DOHH2 (cell line): ENCODE results near the gene CYB561A3.
"Not testable (repeated sequence)": the region's sequence is repeated elsewhere in the genome, so short reads cannot be mapped to it uniquely, and the experiment has no call there.

ENCODE experiments used
- H3F3A ChIP-seq: fragments of 200-600 bp; sonication (generic), shearing (Covaris generic); 2 replicates; pipeline ENCODE4 v1.6.0; 2016; ENCODE audit warnings: antibody characterized with exemption, mild to moderate bottlenecking; ENCODE audit not compliant: control insufficient read depth, insufficient read depth
- H3K27ac ChIP-seq: fragments of 200-600 bp; sonication (generic); 2 replicates; pipeline ENCODE4 v1.5.1; 2014; ENCODE audit warnings: low read depth, mild to moderate bottlenecking, low read length, moderate library complexity
- H3K27me3 ChIP-seq: fragments of 200-600 bp; sonication (generic); 2 replicates; pipeline ENCODE4 v1.6.1; 2014; ENCODE audit warnings: mild to moderate bottlenecking, low read length, mixed read lengths; ENCODE audit not compliant: control insufficient read depth
- H3K36me3 ChIP-seq: fragments of 200-600 bp; sonication (generic); 2 replicates; pipeline ENCODE4 v1.6.1; 2014; ENCODE audit warnings: mild to moderate bottlenecking, low read length, moderate library complexity, mixed read lengths; ENCODE audit not compliant: control insufficient read depth
- H3K4me1 ChIP-seq: fragments of 200-600 bp; sonication (generic); 2 replicates; pipeline ENCODE4 v1.6.1; 2014; ENCODE audit warnings: mild to moderate bottlenecking, low read length, mixed read lengths; ENCODE audit not compliant: control insufficient read depth
- H3K4me2 ChIP-seq: fragments of 200-600 bp; sonication (generic); 2 replicates; pipeline ENCODE4 v1.6.0; 2014; ENCODE audit warnings: mild to moderate bottlenecking, low read length, moderate library complexity
- H3K4me3 ChIP-seq: fragments of 200-600 bp; sonication (generic); 2 replicates; pipeline ENCODE4 v1.5.1; 2014; ENCODE audit warnings: mild to moderate bottlenecking, low read length, mixed read lengths
- H3K79me2 ChIP-seq: fragments of 200-600 bp; sonication (generic); 2 replicates; pipeline ENCODE4 v1.6.1; 2014; ENCODE audit warnings: mild to moderate bottlenecking, low read length, mixed read lengths; ENCODE audit not compliant: control insufficient read depth
- H3K9me2 ChIP-seq: fragments of 200-600 bp; sonication (generic); replicated peaks from 2 replicates; pipeline ENCODE4 v1.6.1; 2014; ENCODE audit warnings: mild to moderate bottlenecking, low read length, mixed read lengths; ENCODE audit not compliant: control insufficient read depth
- H3K9me3 ChIP-seq: fragments of 200-600 bp; sonication (generic); 2 replicates; pipeline ENCODE4 v1.6.1; 2014; ENCODE audit warnings: antibody characterized with exemption, low read length, mixed read lengths; ENCODE audit not compliant: control insufficient read depth, insufficient read depth
- H4K20me1 ChIP-seq: fragments of 200-600 bp; sonication (generic); 2 replicates; pipeline ENCODE4 v1.6.0; 2014; ENCODE audit warnings: low read depth, mild to moderate bottlenecking, antibody characterized with exemption, low read length, moderate library complexity; ENCODE audit not compliant: control insufficient read depth, insufficient read depth
- EZH2phosphoT487 ChIP-seq: fragments of 200-600 bp; sonication (generic); IDR thresholded peaks from 2 replicates; pipeline ENCODE4 v1.6.1; 2017; ENCODE audit warnings: borderline replicate concordance, mild to moderate bottlenecking, antibody characterized with exemption, low read length, moderate library complexity, mixed read lengths
- TF ChIP-seq, protein P1 (sequence below): fragments of 200-600 bp; sonication (generic); IDR thresholded peaks from one replicate; pipeline ENCODE4 v1.5.1; 2014; ENCODE audit warnings: antibody characterized with exemption, mild to moderate bottlenecking, low read depth, low read length; ENCODE audit not compliant: poor library complexity, severe bottlenecking

The CYB561A3 gene

DNA sequence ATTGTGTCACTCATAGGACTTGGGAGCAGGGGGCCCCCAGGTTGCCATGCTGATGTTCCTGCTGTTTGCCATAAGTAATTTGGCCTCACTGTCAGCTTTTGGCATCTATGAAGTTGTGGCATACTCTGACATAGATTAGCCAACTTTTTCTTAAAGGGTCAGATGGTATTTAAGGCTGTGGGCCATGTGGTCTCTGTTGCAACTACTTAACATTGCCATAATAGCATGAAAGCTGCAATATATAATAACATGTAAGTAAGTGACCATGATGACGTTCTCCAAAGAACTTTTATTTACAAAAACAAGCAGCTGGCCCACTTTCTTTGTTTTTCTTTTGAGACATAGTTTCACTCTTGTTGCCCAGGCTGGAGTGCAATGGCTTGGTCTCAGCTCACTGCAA, 28.5 kb upstream of the CYB561A3 start:
- no peaks in the 10 kb centered on the region for H3K9me2 ChIP-seq
- H3K36me3 ChIP-seq: peaks cover 3% of the 10 kb centered on the region
- H3K4me3 ChIP-seq: no peak overlapping the region
- H3K27ac ChIP-seq: no peak overlapping the region
- H3K4me1 ChIP-seq: peaks cover 30% of the 10 kb centered on the region
- no peaks in the 10 kb centered on the region for H3K27me3 ChIP-seq
- H3F3A ChIP-seq: peaks cover 8% of the 10 kb centered on the region
- H4K20me1 ChIP-seq: no peaks in the 10 kb centered on the region
- H3K9me3 ChIP-seq: peaks cover 5% of the 10 kb centered on the region; the same call in 1 of the 2 replicates
- no peak for TF ChIP-seq EZH2phosphoT487
- H3K4me2 ChIP-seq: no peak overlapping the region
- H3K79me2 ChIP-seq: 0 out of 2 replicates have a peak, but pooled peaks cover 2% of the 10 kb centered on the region

GRCh38 chr11:61384271-61385242, 22.9 kb upstream of the CYB561A3 start:
- Histone ChIP-seq H3K36me3 (no peaks in the 10 kb centered on the region), H3K79me2 (no peaks in the 10 kb centered on the region), H3K27me3 (no peaks in the 10 kb centered on the region), H3K27ac (no peak overlapping the region), H4K20me1 (no peaks in the 10 kb centered on the region), H3K4me3 (no peak overlapping the region), H3K9me2 (no peaks in the 10 kb centered on the region), H3K4me1 (peaks cover 12% of the 10 kb centered on the region), H3F3A (no peaks in the 10 kb centered on the region), H3K9me3 (no peaks in the 10 kb centered on the region), H3K4me2 (no peak overlapping the region)
- TF ChIP-seq, protein P1, sequence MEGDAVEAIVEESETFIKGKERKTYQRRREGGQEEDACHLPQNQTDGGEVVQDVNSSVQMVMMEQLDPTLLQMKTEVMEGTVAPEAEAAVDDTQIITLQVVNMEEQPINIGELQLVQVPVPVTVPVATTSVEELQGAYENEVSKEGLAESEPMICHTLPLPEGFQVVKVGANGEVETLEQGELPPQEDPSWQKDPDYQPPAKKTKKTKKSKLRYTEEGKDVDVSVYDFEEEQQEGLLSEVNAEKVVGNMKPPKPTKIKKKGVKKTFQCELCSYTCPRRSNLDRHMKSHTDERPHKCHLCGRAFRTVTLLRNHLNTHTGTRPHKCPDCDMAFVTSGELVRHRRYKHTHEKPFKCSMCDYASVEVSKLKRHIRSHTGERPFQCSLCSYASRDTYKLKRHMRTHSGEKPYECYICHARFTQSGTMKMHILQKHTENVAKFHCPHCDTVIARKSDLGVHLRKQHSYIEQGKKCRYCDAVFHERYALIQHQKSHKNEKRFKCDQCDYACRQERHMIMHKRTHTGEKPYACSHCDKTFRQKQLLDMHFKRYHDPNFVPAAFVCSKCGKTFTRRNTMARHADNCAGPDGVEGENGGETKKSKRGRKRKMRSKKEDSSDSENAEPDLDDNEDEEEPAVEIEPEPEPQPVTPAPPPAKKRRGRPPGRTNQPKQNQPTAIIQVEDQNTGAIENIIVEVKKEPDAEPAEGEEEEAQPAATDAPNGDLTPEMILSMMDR: no peak
- no peak for TF ChIP-seq EZH2phosphoT487

GRCh38 chr11:61383859-61384258, 22.2 kb upstream of the CYB561A3 start:
- H3K9me2 ChIP-seq, H3K27ac ChIP-seq, H4K20me1 ChIP-seq, H3K27me3 ChIP-seq, H3F3A ChIP-seq, H3K79me2 ChIP-seq, H3K36me3 ChIP-seq, H3K4me2 ChIP-seq, H3K4me3 ChIP-seq, H3K9me3 ChIP-seq: not testable (repeated sequence)
- H3K4me1 ChIP-seq: peaks cover 12% of the 10 kb centered on the region

DNA sequence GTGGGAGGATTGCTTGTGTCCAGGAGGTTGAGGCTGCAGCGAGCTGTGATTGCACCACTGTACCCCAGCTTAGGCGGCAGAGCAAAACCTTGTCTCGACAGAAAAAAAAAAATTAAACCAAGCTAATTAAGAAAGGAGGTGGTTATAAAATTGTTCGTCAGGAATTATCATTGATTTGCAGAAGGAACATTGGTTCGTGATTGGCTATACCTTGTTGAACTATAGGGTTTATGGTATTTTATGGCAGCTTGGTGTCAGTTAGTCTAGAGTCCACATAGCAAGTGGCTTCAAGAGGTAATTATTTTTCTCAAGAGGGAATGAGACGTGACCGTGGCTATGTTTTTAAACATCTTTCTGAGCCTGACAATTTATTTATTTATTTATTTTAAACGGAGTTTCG, 19.2 kb upstream of the CYB561A3 start:
- no peak for TF ChIP-seq EZH2phosphoT487
- TF ChIP-seq, protein P1: no peak
- Histone ChIP-seq H3K79me2 (no peaks in the 10 kb centered on the region), H3K27ac (no peak overlapping the region), H3K9me2 (no peaks in the 10 kb centered on the region), H3K4me1 (peaks cover 11% of the 10 kb centered on the region), H3K4me3 (no peak overlapping the region), H3K27me3 (no peaks in the 10 kb centered on the region), H3K36me3 (no peaks in the 10 kb centered on the region; the same call in 1 of the 2 replicates), H3F3A (no peaks in the 10 kb centered on the region), H3K9me3 (no peaks in the 10 kb centered on the region), H3K4me2 (no peak overlapping the region), H4K20me1 (no peaks in the 10 kb centered on the region)
